Measurements from ENCODE around the gene PAK5. TPM values are rescaled to one million over a fixed set of nuclear protein-coding genes. Genes with fewer than 3 reads are reported as not detected.

The PAK5 gene
- total and polyA plus RNA-seq, 2 donors (not counting 1 experiment from before 2014, with no cell fraction given) = not detected

GRCh38 chr20:9592419-9592818, 246.5 kb downstream of the PAK5 start:
- intact Hi-C loops (cut with micrococcal nuclease) = no loop called here
- Histone ChIP-seq H4K20me1 (ENCODE audit: control insufficient read depth, insufficient read depth, low read length, poor library complexity, severe bottlenecking) (no peaks in the 10 kb centered on the region), H3K4me2 (replicated peaks; ENCODE audit: low read depth, low read length, poor library complexity, severe bottlenecking) (no peak overlapping the region), H3K27me3 (replicated peaks in 1 of 4; ENCODE audit: control extremely low read depth in 1 of 4, control insufficient read depth in 3 of 4, insufficient read depth in 4 of 4, low read length in 3 of 4) (no peaks in the 10 kb centered on the region), H3K27ac (ENCODE audit: low read length in 2 of 2) (no peak overlapping the region), H3K9ac (ENCODE audit: low read length) (no peak overlapping the region), H2AFZ (ENCODE audit: insufficient read depth, low read depth, low read length, poor library complexity, severe bottlenecking) (no peak overlapping the region), H3K4me1 (ENCODE audit: control insufficient read depth in 2 of 2, insufficient read depth in 2 of 2, low read length in 2 of 2) (no peaks in the 10 kb centered on the region), H3K9me3 (ENCODE audit: control extremely low read depth in 1 of 3, control insufficient read depth in 2 of 3, insufficient read depth in 1 of 3, low read length in 2 of 3) (no peaks in the 10 kb centered on the region), H3K79me2 (ENCODE audit: control insufficient read depth, insufficient read depth, low read length) (no peaks in the 10 kb centered on the region), H3K36me3 (replicated peaks in 1 of 2; ENCODE audit: control extremely low read depth in 1 of 2, control insufficient read depth in 1 of 2, extremely low read depth in 1 of 2, insufficient read depth in 2 of 2, low read length in 1 of 2) (no peaks in the 10 kb centered on the region), H3K4me3 (ENCODE audit: control extremely low read depth in 1 of 5, extremely low read depth in 1 of 5, insufficient read depth in 1 of 5, low read depth in 2 of 5, low read length in 4 of 5) (no peak overlapping the region)
- Mint-ChIP-seq H3K9me3 (ENCODE audit: insufficient read depth) (no peaks in the 10 kb centered on the region), H3K27me3 (peaks cover 9% of the 10 kb centered on the region), H3K27ac (no peak overlapping the region), H3K4me1 (no peaks in the 10 kb centered on the region), H3K4me3 (no peak overlapping the region)
- ChIA-PET CTCF (no interaction called here), POLR2A (no interaction called here)
- ATAC-seq (ENCODE audit: low read depth) (no peak), DNase-seq (no peak)
- no CpG with 5 or more reads among the region's 1 CpG for WGBS (ENCODE audit: insufficient coverage)
- TF ChIP-seq EZH2 (IDR thresholded peaks at IDR 0.05; ENCODE audit: borderline replicate concordance, insufficient read depth, low read depth, low read length, poor library complexity, severe bottlenecking) = no peak
- TF ChIP-seq CTCF (IDR thresholded peaks at IDR 0.05) = no peak

- intact Hi-C loops (cut with micrococcal nuclease) = no loop called here
- POLR2A ChIA-PET = no interaction called here
- ATAC-seq (ENCODE audit: low read depth) = no peak
- Histone ChIP-seq H3K4me3 (ENCODE audit: control extremely low read depth in 1 of 5, extremely low read depth in 1 of 5, insufficient read depth in 1 of 5, low read depth in 2 of 5, low read length in 4 of 5) (no peak overlapping the region), H3K4me2 (replicated peaks; ENCODE audit: low read depth, low read length, poor library complexity, severe bottlenecking) (no peak overlapping the region), H4K20me1 (ENCODE audit: control insufficient read depth, insufficient read depth, low read length, poor library complexity, severe bottlenecking) (no peaks in the 10 kb centered on the region), H3K79me2 (ENCODE audit: control insufficient read depth, insufficient read depth, low read length) (no peaks in the 10 kb centered on the region), H3K27ac (ENCODE audit: low read length in 2 of 2) (no peak overlapping the region), H3K36me3 (replicated peaks in 1 of 2; ENCODE audit: control extremely low read depth in 1 of 2, control insufficient read depth in 1 of 2, extremely low read depth in 1 of 2, insufficient read depth in 2 of 2, low read length in 1 of 2) (no peaks in the 10 kb centered on the region), H3K9ac (ENCODE audit: low read length) (no peak overlapping the region), H3K27me3 (replicated peaks in 1 of 4; ENCODE audit: control extremely low read depth in 1 of 4, control insufficient read depth in 3 of 4, insufficient read depth in 4 of 4, low read length in 3 of 4) (no peaks in the 10 kb centered on the region), H3K9me3 (ENCODE audit: control extremely low read depth in 1 of 3, control insufficient read depth in 2 of 3, insufficient read depth in 1 of 3, low read length in 2 of 3) (no peaks in the 10 kb centered on the region), H2AFZ (ENCODE audit: insufficient read depth, low read depth, low read length, poor library complexity, severe bottlenecking) (no peak overlapping the region), H3K4me1 (ENCODE audit: control insufficient read depth in 2 of 2, insufficient read depth in 2 of 2, low read length in 2 of 2) (no peaks in the 10 kb centered on the region)
- no peaks in the 10 kb centered on the region for H3K4me1 Mint-ChIP-seq
- H3K27me3 Mint-ChIP-seq = peaks cover 12% of the 10 kb centered on the region
- H3K4me3 Mint-ChIP-seq = no peak overlapping the region
- DNase-seq = no peak
- H3K27ac Mint-ChIP-seq = no peak overlapping the region
- TF ChIP-seq CTCF (IDR thresholded peaks at IDR 0.05) (no peak), EZH2 (IDR thresholded peaks at IDR 0.05; ENCODE audit: borderline replicate concordance, insufficient read depth, low read depth, low read length, poor library complexity, severe bottlenecking) (no peak)
- H3K9me3 Mint-ChIP-seq (ENCODE audit: insufficient read depth) = no peaks in the 10 kb centered on the region
- CTCF ChIA-PET = no interaction called here
These were observed 247.8 kb downstream of the PAK5 start for GRCh38 chr20:9591080-9591479.

Data from B cell (primary cell).